Measurements from ENCODE around the gene MANEA. TPM values are rescaled to one million over a fixed set of nuclear protein-coding genes. Genes with fewer than 3 reads are reported as not detected.

MANEA gene
- total RNA-seq, 2 donors from 2014 or later, result 10.2 to 11.5 TPM

- Histone ChIP-seq H3K27me3 (replicated peaks; ENCODE audit: insufficient read depth) (no peaks in the 10 kb centered on the region), H3K4me3 (no peak overlapping the region), H3K9me3 (no peaks in the 10 kb centered on the region), H3K4me1 (replicated peaks) (no peaks in the 10 kb centered on the region), H3K27ac (no peak overlapping the region), H3K36me3 (no peaks in the 10 kb centered on the region)
- 90% methylated on average over 2 of the region's 2 CpGs for WGBS
- TF ChIP-seq, protein P1, sequence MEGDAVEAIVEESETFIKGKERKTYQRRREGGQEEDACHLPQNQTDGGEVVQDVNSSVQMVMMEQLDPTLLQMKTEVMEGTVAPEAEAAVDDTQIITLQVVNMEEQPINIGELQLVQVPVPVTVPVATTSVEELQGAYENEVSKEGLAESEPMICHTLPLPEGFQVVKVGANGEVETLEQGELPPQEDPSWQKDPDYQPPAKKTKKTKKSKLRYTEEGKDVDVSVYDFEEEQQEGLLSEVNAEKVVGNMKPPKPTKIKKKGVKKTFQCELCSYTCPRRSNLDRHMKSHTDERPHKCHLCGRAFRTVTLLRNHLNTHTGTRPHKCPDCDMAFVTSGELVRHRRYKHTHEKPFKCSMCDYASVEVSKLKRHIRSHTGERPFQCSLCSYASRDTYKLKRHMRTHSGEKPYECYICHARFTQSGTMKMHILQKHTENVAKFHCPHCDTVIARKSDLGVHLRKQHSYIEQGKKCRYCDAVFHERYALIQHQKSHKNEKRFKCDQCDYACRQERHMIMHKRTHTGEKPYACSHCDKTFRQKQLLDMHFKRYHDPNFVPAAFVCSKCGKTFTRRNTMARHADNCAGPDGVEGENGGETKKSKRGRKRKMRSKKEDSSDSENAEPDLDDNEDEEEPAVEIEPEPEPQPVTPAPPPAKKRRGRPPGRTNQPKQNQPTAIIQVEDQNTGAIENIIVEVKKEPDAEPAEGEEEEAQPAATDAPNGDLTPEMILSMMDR (IDR thresholded peaks at IDR 0.05), result no peak
- TF ChIP-seq POLR2A (IDR thresholded peaks at IDR 0.05) (no peak), POLR2AphosphoS5 (IDR thresholded peaks at IDR 0.05) (no peak)
- intact Hi-C loops (cut with DNase I), result no loop called here
- no peak for DNase-seq (ENCODE audit: low spot score)
These were observed 5.2 kb upstream of the MANEA start for GRCh38 chr6:95572098-95572497.

DNA sequence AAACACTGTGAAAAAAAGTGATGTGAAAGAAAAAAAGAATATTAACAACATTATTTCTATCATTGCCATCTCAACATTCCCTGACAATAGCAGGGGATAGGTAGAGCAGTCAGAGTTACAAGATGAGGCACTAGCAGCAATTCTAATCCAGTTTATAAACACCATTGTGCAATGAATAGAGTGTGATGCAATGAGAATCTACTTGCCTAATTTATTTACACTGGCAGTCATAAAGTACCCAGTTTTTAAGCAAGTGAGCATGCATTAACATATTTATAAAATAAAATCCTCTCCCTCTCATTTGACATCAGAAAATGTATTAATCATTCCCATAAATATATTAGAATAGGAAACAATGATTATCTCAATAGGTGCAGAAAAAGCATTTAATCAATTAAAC lies 2.5 kb upstream of the MANEA start:
- no peaks in the 10 kb centered on the region for H3K36me3 ChIP-seq
- peaks cover 3% of the 10 kb centered on the region for H3K4me1 ChIP-seq (replicated peaks)
- H3K27me3 ChIP-seq (replicated peaks; ENCODE audit: insufficient read depth), result no peaks in the 10 kb centered on the region
- intact Hi-C loops (cut with DNase I), result no loop called here
- no peaks in the 10 kb centered on the region for H3K9me3 ChIP-seq
- H3K27ac ChIP-seq, result no peak overlapping the region
- TF ChIP-seq, protein P1 (IDR thresholded peaks at IDR 0.05), result no peak
- TF ChIP-seq POLR2AphosphoS5 (IDR thresholded peaks at IDR 0.05) (peak; percentile 50), POLR2A (IDR thresholded peaks at IDR 0.05) (no peak)
- H3K4me3 ChIP-seq, result no peak overlapping the region
- peak; percentile 10 for DNase-seq (ENCODE audit: low spot score)

DNA sequence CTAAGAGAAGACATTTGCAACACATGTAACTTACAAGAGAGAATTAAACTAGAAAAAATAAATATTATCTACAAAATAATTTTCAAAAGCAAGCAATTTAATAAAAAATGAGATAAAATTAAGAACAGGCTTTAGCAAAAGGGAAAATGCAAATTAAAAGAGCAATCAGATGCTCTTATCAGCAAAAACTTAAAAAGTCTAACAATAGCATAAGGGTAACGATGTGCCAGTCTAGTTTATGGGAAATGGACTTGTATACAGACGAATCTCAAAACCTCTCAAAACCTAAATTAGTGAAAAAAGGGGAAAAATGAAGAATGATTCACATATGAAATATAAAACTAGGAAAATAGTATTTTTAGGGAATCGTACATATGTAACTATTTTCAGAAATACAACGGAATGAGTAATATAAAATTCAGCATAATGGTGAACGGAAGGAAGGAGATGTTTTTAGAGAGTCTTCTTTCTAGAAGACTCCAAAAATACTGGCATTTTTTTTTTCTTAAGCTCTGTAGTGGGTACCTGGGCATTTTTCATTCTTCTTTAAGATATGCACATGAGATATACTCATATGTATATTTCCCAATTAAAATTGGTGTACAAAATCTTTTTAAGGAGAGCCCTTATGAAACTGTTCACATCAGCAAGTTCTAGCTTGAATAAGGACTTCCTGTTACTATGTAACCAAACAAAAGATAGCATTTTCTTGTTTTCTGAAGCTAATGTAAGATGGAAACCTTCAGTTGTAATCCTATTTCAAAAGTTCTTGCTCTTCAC lies 927 bp upstream of the MANEA start:
- Histone ChIP-seq H3K4me3 (peak overlapping the region; percentile 63 to 71), H3K36me3 (no peaks in the 10 kb centered on the region), H3K27ac (peak overlapping the region; percentile 86 to 92), H3K4me1 (replicated peaks) (peaks cover 3% of the 10 kb centered on the region), H3K9me3 (no peaks in the 10 kb centered on the region), H3K27me3 (replicated peaks; ENCODE audit: insufficient read depth) (no peaks in the 10 kb centered on the region)
- intact Hi-C loops (cut with DNase I), result no loop called here
- DNase-seq (ENCODE audit: low spot score), result no peak
- 14% methylated on average over 5 of the region's 5 CpGs for WGBS
- TF ChIP-seq, protein P1 (IDR thresholded peaks at IDR 0.05), result no peak
- TF ChIP-seq POLR2A (IDR thresholded peaks at IDR 0.05) (no peak), POLR2AphosphoS5 (IDR thresholded peaks at IDR 0.05) (no peak)

DNA sequence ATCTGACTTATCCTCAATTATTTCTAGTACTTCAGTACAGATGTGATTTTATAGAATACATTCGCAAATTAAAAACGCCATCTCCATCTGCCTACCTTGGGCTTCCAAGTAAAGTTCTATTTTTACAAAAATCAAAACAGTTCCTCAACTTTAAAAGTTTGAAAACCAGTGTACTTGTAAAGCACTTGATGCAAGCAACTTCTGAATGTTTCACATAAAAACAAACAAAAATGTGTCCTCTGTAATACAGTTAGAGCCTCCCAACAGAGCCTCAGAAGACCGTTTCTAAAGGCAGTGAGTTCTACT lies 384 bp upstream of the MANEA start:
- H3K9me3 ChIP-seq, result no peaks in the 10 kb centered on the region
- peak overlapping the region; percentile 86 to 92 for H3K27ac ChIP-seq
- peak overlapping the region; percentile 63 to 71 for H3K4me3 ChIP-seq
- intact Hi-C loops (cut with DNase I), result no loop called here
- H3K36me3 ChIP-seq, result no peaks in the 10 kb centered on the region
- WGBS, result 0% methylated on average over 3 of the region's 3 CpGs
- no peaks in the 10 kb centered on the region for H3K27me3 ChIP-seq (replicated peaks; ENCODE audit: insufficient read depth)
- TF ChIP-seq POLR2AphosphoS5 (IDR thresholded peaks at IDR 0.05) (no peak), POLR2A (IDR thresholded peaks at IDR 0.05) (no peak)
- TF ChIP-seq, protein P1 (IDR thresholded peaks at IDR 0.05), result no peak
- no peak for DNase-seq (ENCODE audit: low spot score)
- peaks cover 3% of the 10 kb centered on the region for H3K4me1 ChIP-seq (replicated peaks)

GRCh38 chr6:95578106-95578410 lies 723 bp downstream of the MANEA start:
- no peak for DNase-seq (ENCODE audit: low spot score)
- no peaks in the 10 kb centered on the region for H3K9me3 ChIP-seq
- 4% methylated on average over 10 of the region's 10 CpGs for WGBS
- peak overlapping the region; percentile 63 to 71 for H3K4me3 ChIP-seq
- no peaks in the 10 kb centered on the region for H3K27me3 ChIP-seq (replicated peaks; ENCODE audit: insufficient read depth)
- H3K27ac ChIP-seq, result peak overlapping the region; percentile 86 to 92
- H3K36me3 ChIP-seq, result no peaks in the 10 kb centered on the region
- intact Hi-C loops (cut with DNase I), result no loop called here
- H3K4me1 ChIP-seq (replicated peaks), result peaks cover 3% of the 10 kb centered on the region
- TF ChIP-seq, protein P1 (IDR thresholded peaks at IDR 0.05), result no peak
- TF ChIP-seq POLR2AphosphoS5 (IDR thresholded peaks at IDR 0.05) (no peak), POLR2A (IDR thresholded peaks at IDR 0.05) (no peak)

All from prostate gland (tissue), 2 donors.